GM12801 (cell line): Measurements from ENCODE around the gene FARP1.

Experiments used
- CTCF ChIP-seq: IDR thresholded peaks from one replicate; pipeline ENCODE4 v1.5.1; 2011; ENCODE audit warnings: control low read depth; ENCODE audit not compliant: insufficient read length; ENCODE audit errors: extremely low read depth

Gene FARP1

GRCh38 chr13:98200211-98200878 lies 57.5 kb downstream of the FARP1 start:
- TF ChIP-seq CTCF: no peak

- no peak for TF ChIP-seq CTCF
Measured at GRCh38 chr13:98201189-98201588, 58.3 kb downstream of the FARP1 start.

- TF ChIP-seq CTCF: no peak
Measured at GRCh38 chr13:98201984-98202383, 59.1 kb downstream of the FARP1 start.

- no peak for TF ChIP-seq CTCF
Measured at GRCh38 chr13:98203646-98204326, 60.9 kb downstream of the FARP1 start.

- no peak for TF ChIP-seq CTCF
Measured at GRCh38 chr13:98204546-98204945, 61.7 kb downstream of the FARP1 start.

GRCh38 chr13:98206946-98207345 lies 64.1 kb downstream of the FARP1 start:
- TF ChIP-seq CTCF: no peak

GRCh38 chr13:98207416-98207815 lies 64.5 kb downstream of the FARP1 start:
- TF ChIP-seq CTCF: no peak
